ENCODE results near the gene UBAC2.
"Not testable (repeated sequence)": the region's sequence is repeated elsewhere in the genome, so short reads cannot be mapped to it uniquely, and the experiment has no call there.

Gene UBAC2

GRCh38 chr13:99185606-99186005 lies 15.0 kb upstream of the UBAC2 start:
- no peak for DNase-seq (ENCODE audit: low spot score)

GRCh38 chr13:99190147-99190985 lies 10.3 kb upstream of the UBAC2 start:
- DNase-seq (ENCODE audit: low spot score): no peak

DNA sequence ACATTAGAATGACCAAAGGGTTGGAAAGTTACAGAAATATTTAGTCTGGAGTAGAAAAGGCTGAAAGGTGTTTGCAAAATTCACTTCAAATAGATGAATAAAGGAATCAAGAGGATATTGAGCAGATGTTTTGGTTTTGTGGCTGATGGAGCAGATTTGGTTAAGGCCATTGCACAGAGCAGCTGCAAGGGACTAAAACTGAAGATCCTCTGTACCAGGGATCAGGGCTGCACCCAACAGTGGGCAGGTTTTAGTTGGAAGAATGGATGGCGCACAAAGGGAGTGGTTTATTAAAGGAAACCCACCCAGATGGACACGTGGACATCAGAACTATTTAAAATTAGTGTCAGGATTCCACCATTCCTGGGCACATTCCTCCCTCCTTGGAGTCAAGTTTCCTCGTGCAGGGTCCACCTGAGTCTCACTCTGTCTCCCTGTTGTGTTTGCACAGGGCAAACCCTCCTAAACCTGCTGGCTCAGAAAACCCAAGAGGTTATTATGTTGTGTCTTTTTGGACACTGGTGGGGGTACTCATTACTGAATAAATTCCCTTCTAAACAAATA lies 9.2 kb upstream of the UBAC2 start:
- no peak for DNase-seq (ENCODE audit: low spot score)

GRCh38 chr13:99191900-99192399 lies 8.7 kb upstream of the UBAC2 start:
- DNase-seq (ENCODE audit: low spot score): no peak

DNA sequence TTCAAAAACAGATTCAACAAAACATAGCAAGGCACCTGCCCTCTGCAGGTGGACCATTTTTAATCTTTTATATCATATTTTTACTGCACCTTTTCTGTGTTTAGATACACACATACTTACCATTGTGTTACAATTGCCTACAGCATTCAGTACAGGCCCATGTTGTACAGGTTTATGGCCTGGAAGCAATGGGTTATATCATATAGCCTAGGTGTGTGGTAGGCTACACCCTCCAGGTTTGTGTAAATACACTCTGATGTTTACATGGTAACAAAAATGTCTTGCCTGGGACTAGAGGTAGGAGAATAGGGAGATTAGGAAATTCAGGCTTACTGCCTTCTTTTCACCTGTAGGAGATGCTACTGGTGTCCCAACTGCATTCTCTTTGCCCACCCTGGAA lies 8.2 kb upstream of the UBAC2 start:
- DNase-seq (ENCODE audit: low spot score): no peak

GRCh38 chr13:99193152-99193551 lies 7.5 kb upstream of the UBAC2 start:
- no peak for DNase-seq (ENCODE audit: low spot score)

- DNase-seq (ENCODE audit: low spot score): no peak
Observed at GRCh38 chr13:99196466-99197116, 4.1 kb upstream of the UBAC2 start.

DNA sequence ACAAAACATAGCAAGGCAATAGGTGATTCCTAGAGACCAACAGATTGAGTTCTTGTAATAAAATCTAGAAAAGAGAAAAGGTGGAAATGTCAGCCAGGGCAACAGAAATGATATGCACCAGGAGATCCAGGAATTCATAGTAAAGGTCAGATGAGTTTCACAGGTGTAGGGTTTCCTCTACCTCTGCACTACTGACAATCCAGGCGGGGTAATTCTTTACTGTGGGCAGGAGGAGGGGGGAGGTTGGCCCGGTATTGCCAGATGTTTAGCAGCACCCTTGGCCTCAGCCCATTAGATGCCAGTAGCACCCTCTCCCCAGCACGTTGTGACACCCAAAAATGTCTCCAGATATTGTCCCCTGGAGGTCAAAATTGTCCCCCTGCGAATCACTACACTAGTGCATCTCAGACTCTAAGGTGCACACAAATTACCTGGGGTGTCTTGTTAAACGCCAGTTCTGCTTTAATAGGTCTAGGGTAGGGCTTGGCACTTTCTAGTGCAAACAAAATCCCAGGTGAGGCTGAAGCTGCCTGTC lies 3.5 kb upstream of the UBAC2 start:
- DNase-seq (ENCODE audit: low spot score): no peak

- DNase-seq (ENCODE audit: low spot score): no peak
Observed at GRCh38 chr13:99199541-99200431, 868 bp upstream of the UBAC2 start.

DNA sequence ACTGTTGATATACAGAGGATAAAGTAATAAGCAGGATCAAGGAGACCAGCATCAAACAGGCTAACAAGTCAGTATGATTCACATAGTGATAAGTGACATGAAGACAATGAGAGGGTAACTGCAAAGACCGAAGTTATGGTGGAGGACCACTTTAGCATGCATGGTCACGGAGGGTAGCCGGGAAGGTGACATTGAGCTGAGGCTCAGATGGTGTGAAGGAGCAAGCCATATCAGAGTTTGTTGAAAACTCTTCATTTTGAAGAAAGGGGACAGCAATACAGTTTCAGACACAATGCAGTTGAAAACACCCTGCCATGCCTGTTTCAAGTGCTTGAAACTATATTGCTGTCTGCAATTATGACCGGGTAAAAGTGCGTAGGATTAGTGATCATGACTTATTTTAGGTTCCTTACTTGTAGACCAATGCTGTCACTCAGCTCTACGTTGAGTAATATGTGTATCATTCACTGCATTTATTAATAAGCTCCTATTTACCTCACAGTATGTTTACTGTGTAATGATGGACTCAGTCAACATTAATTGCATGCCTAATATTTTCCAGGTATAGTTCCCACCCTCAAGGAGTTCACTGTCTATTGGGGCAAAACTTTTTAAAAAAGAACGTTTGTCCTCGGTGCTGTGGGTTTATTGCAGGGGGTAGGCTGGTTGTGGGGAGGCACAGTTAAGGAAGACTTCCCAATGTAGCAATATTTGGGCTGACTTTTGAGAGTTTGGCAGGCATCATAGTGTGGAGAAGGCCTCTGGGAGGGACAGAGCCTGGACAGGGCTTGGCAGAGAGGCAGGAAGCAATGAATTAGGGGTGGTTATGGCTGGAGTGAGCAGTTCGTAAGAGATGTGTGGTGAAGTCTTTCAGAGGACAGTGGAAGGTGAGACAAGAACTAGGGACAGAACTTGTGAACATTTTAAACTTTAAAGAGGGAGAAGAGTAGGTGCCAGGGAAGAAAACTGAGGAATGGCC lies 3.2 kb downstream of the UBAC2 start:
- no peak for DNase-seq (ENCODE audit: low spot score)

DNA sequence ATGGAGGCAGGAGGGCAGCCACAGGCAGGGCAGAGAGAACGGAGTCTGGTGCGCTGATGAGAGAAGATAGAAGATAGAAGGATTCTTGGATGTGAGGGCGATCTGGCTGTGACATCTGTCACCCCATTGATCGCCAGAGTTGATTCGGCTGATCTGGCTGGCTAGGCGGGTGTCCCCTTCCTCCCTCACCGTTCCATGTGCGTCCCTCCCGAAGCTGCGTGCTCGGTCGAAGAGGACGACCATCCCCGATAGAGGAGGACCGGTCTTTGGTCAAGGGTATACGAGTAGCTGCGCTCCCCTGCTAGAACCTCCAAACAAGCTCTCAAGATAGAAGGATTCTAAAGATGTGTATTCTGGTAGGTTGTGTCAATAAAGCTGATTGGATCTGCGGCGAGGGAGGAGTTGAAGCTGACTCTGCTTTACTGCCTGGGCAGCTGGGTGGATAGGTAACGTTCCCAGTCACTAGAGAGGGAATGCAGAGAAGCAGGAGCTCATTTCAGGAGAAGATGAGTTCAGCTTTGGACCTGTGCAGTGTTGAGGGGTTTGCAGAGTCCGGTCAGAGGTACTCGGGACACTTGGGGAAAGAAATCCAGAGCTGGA lies 5.1 kb downstream of the UBAC2 start:
- no peak for DNase-seq (ENCODE audit: low spot score)

GRCh38 chr13:99206226-99206625 lies 5.6 kb downstream of the UBAC2 start:
- DNase-seq (ENCODE audit: low spot score): no peak

DNA sequence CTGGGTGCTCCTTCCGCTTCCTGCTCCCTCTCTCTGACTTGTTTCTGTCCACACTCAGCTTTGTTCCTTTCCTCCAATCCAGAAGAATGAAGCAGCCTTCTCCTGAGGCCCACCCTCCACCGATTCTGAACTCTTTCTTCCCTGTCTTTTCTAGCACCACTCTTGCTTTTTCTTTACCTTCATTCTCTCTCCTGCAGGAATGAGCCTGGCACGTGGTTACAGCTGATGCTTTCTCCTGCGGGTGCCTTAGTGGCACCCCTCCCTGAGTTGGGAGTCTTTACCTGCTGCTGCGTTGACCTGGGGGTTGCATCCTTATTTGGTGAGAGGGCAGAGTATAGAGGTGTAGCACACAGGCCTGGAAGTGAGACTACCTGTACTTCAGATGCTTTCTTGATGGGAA lies 6.2 kb downstream of the UBAC2 start:
- DNase-seq (ENCODE audit: low spot score): no peak

DNA sequence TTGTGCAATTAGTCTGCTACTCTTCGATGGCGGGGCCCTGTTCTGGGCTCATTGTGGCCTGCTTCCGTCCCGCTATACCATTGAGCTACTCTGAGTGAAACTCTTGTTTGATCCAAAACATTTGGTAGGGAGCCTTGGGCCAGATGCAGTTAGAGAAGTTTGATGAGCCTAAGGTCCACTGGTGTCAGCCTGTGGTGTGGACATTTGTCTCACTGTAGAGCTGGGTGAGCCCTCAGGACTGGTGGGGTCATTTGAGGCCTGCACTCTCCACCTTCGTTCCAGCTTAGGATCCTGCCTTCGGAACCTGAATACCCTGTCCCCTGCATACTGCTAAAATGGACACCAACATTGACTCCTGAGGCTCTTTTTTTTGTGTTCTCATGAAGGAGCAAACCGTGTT lies 6.9 kb downstream of the UBAC2 start:
- no peak for DNase-seq (ENCODE audit: low spot score)

GRCh38 chr13:99208185-99208584 lies 7.5 kb downstream of the UBAC2 start:
- no peak for DNase-seq (ENCODE audit: low spot score)

DNA sequence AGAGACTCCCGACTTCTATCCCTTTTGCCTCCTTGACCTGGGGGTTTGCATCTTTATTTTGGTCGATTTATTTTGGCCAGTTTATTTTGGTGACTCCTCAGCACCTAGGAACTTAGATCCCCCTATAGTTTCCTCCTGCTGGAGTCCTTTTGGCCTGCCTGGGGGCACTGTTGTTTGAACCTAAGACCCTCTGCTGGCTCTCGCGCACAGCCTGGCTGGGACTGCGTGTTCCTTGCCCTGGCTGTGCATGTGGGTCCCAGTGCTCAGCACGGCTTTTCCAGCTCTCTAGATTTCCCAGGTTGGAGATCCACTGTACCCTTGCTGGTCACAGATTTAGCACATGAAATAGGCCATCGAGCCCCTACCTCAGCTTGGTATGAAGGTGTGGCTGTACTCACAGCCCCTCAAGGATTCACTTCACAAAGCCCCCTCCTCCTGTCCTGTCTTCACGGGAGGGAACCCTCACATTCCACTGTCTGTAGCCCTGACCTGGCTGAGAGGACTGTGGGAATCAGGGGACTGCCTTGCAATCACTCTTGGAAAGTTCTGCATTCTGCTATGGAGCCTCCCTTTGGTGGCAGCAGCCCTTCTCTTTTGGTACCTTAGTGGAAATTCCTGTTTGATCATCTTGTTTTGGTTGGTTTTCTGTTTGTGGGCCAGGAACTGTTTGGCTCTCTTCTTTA lies 8.3 kb downstream of the UBAC2 start:
- DNase-seq (ENCODE audit: low spot score): no peak

DNA sequence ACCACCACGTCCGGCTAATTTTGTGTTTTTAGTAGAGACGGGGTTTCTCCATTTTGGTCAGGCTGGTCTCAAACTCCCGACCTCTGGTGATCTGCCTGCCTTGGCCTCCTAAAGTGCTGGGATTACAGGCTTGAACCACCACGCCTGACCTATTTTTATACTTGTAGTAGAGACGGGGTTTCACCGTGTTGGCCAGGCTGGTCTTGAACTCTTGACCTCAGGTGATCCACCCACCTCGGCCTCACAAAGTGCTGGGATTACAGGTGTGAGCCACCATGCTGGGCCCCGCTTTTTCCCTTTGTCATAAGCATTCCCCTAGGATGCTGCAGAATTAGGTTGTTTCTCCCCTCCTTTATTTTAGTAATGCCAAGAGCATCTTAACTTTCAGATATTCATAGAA lies 10.0 kb downstream of the UBAC2 start:
- not testable (repeated sequence) for DNase-seq (ENCODE audit: low spot score)

- DNase-seq (ENCODE audit: low spot score): no peak
Observed at GRCh38 chr13:99211421-99212035, 10.9 kb downstream of the UBAC2 start.

DNA sequence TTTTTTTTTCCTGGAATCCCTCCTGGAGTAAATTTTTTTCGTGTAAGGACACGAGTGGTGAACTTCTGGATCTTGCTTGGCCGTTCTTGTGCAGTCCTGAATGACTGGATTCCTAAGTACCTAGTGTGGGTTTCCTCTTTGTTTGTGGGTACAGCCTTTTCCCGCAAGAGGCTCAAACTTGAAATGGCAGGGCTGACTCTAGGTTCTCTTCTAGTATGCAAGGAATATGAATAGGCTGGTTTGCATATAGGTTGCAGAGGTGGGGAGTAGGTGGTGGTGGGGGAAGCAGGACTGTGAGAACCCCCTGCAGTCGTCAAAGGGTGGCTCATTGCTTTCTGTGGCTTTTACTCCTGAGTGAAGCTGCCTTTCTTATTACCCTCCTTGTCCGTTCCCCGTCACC lies 13.6 kb downstream of the UBAC2 start:
- no peak for DNase-seq (ENCODE audit: low spot score)
